Measurements from ENCODE around the gene CDC42EP5.
"Not testable (repeated sequence)": the region's sequence is repeated elsewhere in the genome, so short reads cannot be mapped to it uniquely, and the experiment has no call there.

CDC42EP5 gene, protein sequence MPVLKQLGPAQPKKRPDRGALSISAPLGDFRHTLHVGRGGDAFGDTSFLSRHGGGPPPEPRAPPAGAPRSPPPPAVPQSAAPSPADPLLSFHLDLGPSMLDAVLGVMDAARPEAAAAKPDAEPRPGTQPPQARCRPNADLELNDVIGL

GRCh38 chr19:54473071-54473891 is at the start of gene CDC42EP5:
TSS of gene CDC42EP5 (minus strand) at chr19:54473296. CDS start at chr19:54465547, 7,749 bp downstream.
- no peak for DNase-seq

- DNase-seq = no peak
These were observed 48.9 kb upstream of the CDC42EP5 start for GRCh38 chr19:54521860-54522513.

- no peak for DNase-seq
These were observed 48.1 kb upstream of the CDC42EP5 start for GRCh38 chr19:54521022-54521859.

- DNase-seq = peak; percentile 61
These were observed 45.7 kb upstream of the CDC42EP5 start for GRCh38 chr19:54518844-54519243.

- DNase-seq = peak; percentile 67
These were observed 44.4 kb upstream of the CDC42EP5 start for GRCh38 chr19:54517483-54517882.

DNA sequence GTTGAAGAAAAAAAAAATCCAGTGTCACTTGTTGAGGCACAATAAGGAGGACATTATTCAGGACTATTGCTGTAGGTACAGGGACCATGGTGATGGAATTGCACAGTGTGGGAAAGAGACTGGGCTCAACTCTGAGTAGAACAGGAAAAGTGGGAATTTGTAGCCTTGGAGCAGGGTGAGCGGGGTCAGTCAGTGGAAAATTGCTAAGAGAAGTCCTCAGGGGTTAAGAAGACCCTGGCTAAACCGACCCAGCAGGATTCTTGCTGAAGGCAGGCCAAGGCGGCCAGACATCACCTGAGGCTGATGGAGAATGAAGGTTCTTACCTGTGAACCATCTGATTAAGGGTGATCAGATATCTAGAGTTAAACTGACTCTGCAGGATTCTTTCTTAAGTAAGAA is 42.1 kb upstream of the CDC42EP5 start:
- DNase-seq = no peak

GRCh38 chr19:54509200-54509940 is 36.3 kb upstream of the CDC42EP5 start:
- not testable (repeated sequence) for DNase-seq

- not testable (repeated sequence) for DNase-seq
These were observed 35.4 kb upstream of the CDC42EP5 start for GRCh38 chr19:54508487-54508886.

- DNase-seq = no peak
These were observed 34.7 kb upstream of the CDC42EP5 start for GRCh38 chr19:54507824-54508223.

DNA sequence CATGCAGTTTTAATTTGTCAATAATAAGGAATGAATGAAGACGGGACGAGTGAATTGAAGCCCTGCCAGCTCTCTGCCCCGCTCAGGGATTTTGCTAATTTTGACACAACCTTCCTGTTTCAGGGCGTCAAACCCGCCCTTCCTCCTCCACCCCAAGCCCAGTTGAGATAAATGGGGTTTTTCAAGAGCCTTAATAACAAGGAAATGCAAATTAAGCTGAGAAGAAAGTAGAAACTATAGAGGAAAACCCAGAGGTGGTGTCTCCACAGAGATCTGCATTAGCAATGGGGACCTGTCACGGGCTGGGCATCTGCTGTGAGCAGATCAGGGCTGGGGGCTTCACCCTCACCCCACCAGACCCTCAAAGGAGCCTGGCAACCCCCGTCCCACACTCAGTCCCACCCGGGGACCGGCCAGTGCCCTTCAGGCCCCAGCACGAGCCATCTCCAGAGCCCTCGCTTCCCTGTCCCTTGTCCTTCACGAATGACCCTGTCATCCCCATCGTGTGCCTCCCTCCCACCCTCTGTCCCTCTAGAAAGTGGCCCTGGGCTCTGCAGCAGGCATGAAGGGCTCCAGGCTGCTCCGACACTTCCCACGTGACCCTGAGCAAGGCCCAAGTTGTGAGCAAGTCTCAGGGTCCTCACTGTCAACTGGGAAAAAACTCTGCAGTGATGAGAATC is 34.1 kb upstream of the CDC42EP5 start:
- DNase-seq = not testable (repeated sequence)

DNA sequence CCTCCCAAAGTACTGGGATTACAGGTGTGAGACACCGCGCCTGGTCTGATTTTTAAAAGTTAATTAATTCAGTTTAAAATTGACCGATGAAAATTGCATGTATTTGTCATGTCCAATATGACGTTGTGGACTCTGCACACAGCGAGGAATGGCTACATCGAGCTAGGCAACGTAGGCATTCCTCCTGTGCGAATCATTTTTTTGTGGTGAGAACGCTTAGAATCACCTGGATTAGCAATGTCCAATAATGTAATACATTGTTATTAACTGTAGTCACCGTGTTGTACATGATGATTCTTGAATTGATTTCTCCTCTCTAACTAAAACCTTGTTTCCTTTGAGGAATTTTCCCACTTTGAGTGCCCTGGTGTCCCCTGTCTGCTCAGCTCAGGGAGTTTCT is 33.0 kb upstream of the CDC42EP5 start:
- DNase-seq = no peak

DNA sequence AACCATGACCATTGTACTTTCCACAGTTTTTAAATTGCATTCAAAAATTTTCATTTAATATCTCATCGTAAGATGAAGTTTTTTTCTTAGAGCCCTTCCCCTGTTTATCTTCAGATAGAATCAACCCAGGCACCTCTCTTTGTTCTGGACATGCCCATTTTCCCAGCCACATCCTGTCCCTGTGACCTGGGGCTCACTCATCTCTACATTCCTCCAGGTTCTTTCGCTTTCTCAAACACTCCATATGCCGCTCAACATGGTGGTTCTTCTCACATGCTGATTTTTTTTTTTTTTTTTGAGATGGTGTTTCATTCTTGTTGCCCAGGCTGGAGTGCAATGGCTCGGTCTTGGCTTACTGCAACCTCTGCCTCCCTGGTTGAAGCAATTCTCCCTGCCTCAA is 32.4 kb upstream of the CDC42EP5 start:
- DNase-seq = not testable (repeated sequence)

DNA sequence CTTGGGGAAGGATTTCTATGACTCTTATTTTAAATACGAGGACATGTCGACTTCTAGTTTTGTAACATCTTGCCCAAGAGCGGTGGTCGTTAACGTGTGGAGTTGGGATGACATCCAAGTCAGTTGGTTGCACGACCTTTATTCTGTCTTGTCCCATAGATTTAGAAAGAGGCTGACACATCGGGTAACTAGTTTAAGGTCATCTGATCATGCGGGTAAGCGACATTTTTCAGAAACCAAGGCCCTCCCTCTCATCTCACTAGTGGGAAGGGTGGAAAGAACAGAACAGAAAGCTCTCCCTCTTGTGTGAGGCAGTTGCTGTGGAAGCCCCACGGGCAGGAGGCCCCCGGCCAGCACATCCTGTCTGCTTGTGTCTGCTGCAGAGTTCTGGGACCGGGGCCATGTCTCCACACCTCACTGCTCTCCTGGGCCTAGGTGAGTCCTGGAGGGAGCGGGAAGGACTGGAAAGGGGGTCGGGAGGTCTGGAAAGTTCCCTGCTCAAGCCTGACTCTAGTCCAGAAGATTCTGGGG is 29.5 kb upstream of the CDC42EP5 start, which contains the start of gene LAIR2:
Gene LAIR2 (plus strand): TSS at position 314 of the 531 bp plus-strand sequence. CDS start 88 bp downstream, at position 402.
- DNase-seq = no peak

GRCh38 chr19:54498451-54498772 is 25.3 kb upstream of the CDC42EP5 start:
- DNase-seq = not testable (repeated sequence)

- not testable (repeated sequence) for DNase-seq
These were observed 24.8 kb upstream of the CDC42EP5 start for GRCh38 chr19:54497747-54498450.

GRCh38 chr19:54495284-54495683 is 22.2 kb upstream of the CDC42EP5 start:
- not testable (repeated sequence) for DNase-seq

- no peak for DNase-seq
These were observed 21.0 kb upstream of the CDC42EP5 start for GRCh38 chr19:54493967-54494585.

- not testable (repeated sequence) for DNase-seq
These were observed 20.0 kb upstream of the CDC42EP5 start for GRCh38 chr19:54493056-54493455.

GRCh38 chr19:54492568-54492967 is 19.5 kb upstream of the CDC42EP5 start:
- no peak for DNase-seq

- no peak for DNase-seq
These were observed 16.7 kb upstream of the CDC42EP5 start for GRCh38 chr19:54489766-54490165.
